Measurements from ENCODE around the gene PILRB.

DNA sequence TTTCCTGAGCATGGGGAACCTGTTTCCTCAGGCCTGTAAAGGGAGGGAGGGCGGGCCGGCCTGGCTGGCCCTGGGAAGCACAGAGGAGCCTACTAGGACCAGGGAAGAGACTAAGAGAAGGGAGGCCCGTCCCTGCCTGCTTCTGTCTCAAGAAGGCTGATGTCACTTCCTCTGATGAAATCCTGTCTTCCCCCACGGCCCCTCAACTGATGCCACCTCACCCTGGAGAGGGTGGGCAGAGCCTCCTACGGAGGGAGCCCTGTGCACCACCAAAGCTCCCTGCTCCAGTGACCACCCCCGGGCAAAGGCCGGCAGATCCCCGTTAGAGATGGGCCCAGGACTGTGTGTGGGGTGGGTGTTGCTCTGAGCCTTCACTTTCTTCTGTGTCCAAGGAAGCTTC is 14.3 kb downstream of the PILRB start:
- no peak for TF ChIP-seq YY1 (IDR thresholded peaks at IDR 0.05; ENCODE audit: insufficient read depth, insufficient read length)
- TF ChIP-seq ZNF274 (IDR thresholded peaks at IDR 0.05; ENCODE audit: low read depth, low read length): no peak
- TF ChIP-seq SUZ12 (IDR thresholded peaks at IDR 0.05; ENCODE audit: extremely low read depth, insufficient read depth, insufficient read length): no peak

Measured in NT2/D1 (cell line).